Measurements from ENCODE around the gene DKK3. TPM values are rescaled to one million over a fixed set of nuclear protein-coding genes. Genes with fewer than 3 reads are reported as not detected.

Gene DKK3
- total RNA-seq, 6 experiments from 2014 or later, result 518 to 872 (median 646) TPM

- peaks cover 47% of the 10 kb centered on the region for H3K4me1 Mint-ChIP-seq (ENCODE audit: low read depth)
- DNase-seq, result no peak
- H3K27ac Mint-ChIP-seq, result 0 out of 2 replicates have a peak overlapping the region, but pooled peaks have one; percentile 9
- peaks cover 75% of the 10 kb centered on the region for H3K36me3 Mint-ChIP-seq (ENCODE audit: low read depth)
- H3K27me3 Mint-ChIP-seq (ENCODE audit: insufficient read depth), result peaks cover 20% of the 10 kb centered on the region
- no peak for TF ChIP-seq CTCF (IDR thresholded peaks at IDR 0.05)
- no peaks in the 10 kb centered on the region for H3K9me3 Mint-ChIP-seq
- H3K4me3 Mint-ChIP-seq, result no peak overlapping the region
These were observed 44.3 kb downstream of the DKK3 start for GRCh38 chr11:11963842-11964773.

GRCh38 chr11:11963067-11963466, 45.4 kb downstream of the DKK3 start:
- TF ChIP-seq CTCF (IDR thresholded peaks at IDR 0.05), result no peak
- Mint-ChIP-seq H3K9me3 (no peaks in the 10 kb centered on the region), H3K36me3 (ENCODE audit: low read depth) (peaks cover 79% of the 10 kb centered on the region), H3K27ac (no peak overlapping the region), H3K4me3 (no peak overlapping the region), H3K27me3 (ENCODE audit: insufficient read depth) (peaks cover 17% of the 10 kb centered on the region), H3K4me1 (ENCODE audit: low read depth) (peaks cover 43% of the 10 kb centered on the region)
- DNase-seq, result no peak

- TF ChIP-seq CTCF (IDR thresholded peaks at IDR 0.05), result no peak
- Mint-ChIP-seq H3K27ac (no peak overlapping the region), H3K36me3 (ENCODE audit: low read depth) (peaks cover 71% of the 10 kb centered on the region), H3K4me3 (no peak overlapping the region), H3K27me3 (ENCODE audit: insufficient read depth) (peaks cover 14% of the 10 kb centered on the region), H3K4me1 (ENCODE audit: low read depth) (peaks cover 31% of the 10 kb centered on the region), H3K9me3 (no peaks in the 10 kb centered on the region)
- no peak for DNase-seq
These were observed 46.9 kb downstream of the DKK3 start for GRCh38 chr11:11961399-11962028.

- H3K4me3 Mint-ChIP-seq, result no peak overlapping the region
- no peak for TF ChIP-seq CTCF (IDR thresholded peaks at IDR 0.05)
- peaks cover 71% of the 10 kb centered on the region for H3K36me3 Mint-ChIP-seq (ENCODE audit: low read depth)
- peaks cover 14% of the 10 kb centered on the region for H3K27me3 Mint-ChIP-seq (ENCODE audit: insufficient read depth)
- peaks cover 38% of the 10 kb centered on the region for H3K4me1 Mint-ChIP-seq (ENCODE audit: low read depth)
- peak overlapping the region; percentile 61 for H3K27ac Mint-ChIP-seq
- DNase-seq, result no peak
- no peaks in the 10 kb centered on the region for H3K9me3 Mint-ChIP-seq
These were observed 47.7 kb downstream of the DKK3 start for GRCh38 chr11:11960687-11961086.

GRCh38 chr11:11959601-11960000, 48.8 kb downstream of the DKK3 start:
- Mint-ChIP-seq H3K9me3 (no peaks in the 10 kb centered on the region), H3K27ac (0 out of 2 replicates have a peak overlapping the region, but pooled peaks have one; percentile 61), H3K4me1 (ENCODE audit: low read depth) (peaks cover 40% of the 10 kb centered on the region), H3K4me3 (no peak overlapping the region; the same call in 1 of the 2 replicates), H3K27me3 (ENCODE audit: insufficient read depth) (peaks cover 13% of the 10 kb centered on the region), H3K36me3 (ENCODE audit: low read depth) (peaks cover 73% of the 10 kb centered on the region)
- TF ChIP-seq CTCF (IDR thresholded peaks at IDR 0.05), result no peak
- DNase-seq, result no peak

Data from HFFc6 (cell line).